Measurements from ENCODE around the gene HOXC6.

HOXC6 gene

GRCh38 chr12:54038284-54038870 is 10.1 kb downstream of the HOXC6 start:
- TF ChIP-seq CTCF (IDR thresholded peaks at IDR 0.05; ENCODE audit: insufficient read depth, low read length, poor library complexity, severe bottlenecking): no peak
- no peaks in the 10 kb centered on the region; the same call in 1 of the 2 replicates for H3K27me3 ChIP-seq (replicated peaks; ENCODE audit: control insufficient read depth, insufficient read depth, low read length)
- H3K4me3 ChIP-seq (replicated peaks; ENCODE audit: low read depth, low read length): no peak overlapping the region
- DNase-seq (ENCODE audit: extremely low read depth, insufficient read length): no peak
- H3K36me3 ChIP-seq (ENCODE audit: control insufficient read depth, insufficient read depth, low read length): no peaks in the 10 kb centered on the region

GRCh38 chr12:54038871-54039414 is 10.7 kb downstream of the HOXC6 start:
- H3K27me3 ChIP-seq (replicated peaks; ENCODE audit: control insufficient read depth, insufficient read depth, low read length): no peaks in the 10 kb centered on the region; the same call in 1 of the 2 replicates
- no peaks in the 10 kb centered on the region for H3K36me3 ChIP-seq (ENCODE audit: control insufficient read depth, insufficient read depth, low read length)
- H3K4me3 ChIP-seq (replicated peaks; ENCODE audit: low read depth, low read length): no peak overlapping the region
- DNase-seq (ENCODE audit: extremely low read depth, insufficient read length): no peak
- TF ChIP-seq CTCF (IDR thresholded peaks at IDR 0.05; ENCODE audit: insufficient read depth, low read length, poor library complexity, severe bottlenecking): no peak

- DNase-seq (ENCODE audit: extremely low read depth, insufficient read length): no peak
- Histone ChIP-seq H3K27me3 (replicated peaks; ENCODE audit: control insufficient read depth, insufficient read depth, low read length) (no peaks in the 10 kb centered on the region; the same call in 1 of the 2 replicates), H3K4me3 (replicated peaks; ENCODE audit: low read depth, low read length) (no peak overlapping the region), H3K36me3 (ENCODE audit: control insufficient read depth, insufficient read depth, low read length) (no peaks in the 10 kb centered on the region)
- TF ChIP-seq CTCF (IDR thresholded peaks at IDR 0.05; ENCODE audit: insufficient read depth, low read length, poor library complexity, severe bottlenecking): no peak
Measured at GRCh38 chr12:54039417-54040147, 11.3 kb downstream of the HOXC6 start.

DNA sequence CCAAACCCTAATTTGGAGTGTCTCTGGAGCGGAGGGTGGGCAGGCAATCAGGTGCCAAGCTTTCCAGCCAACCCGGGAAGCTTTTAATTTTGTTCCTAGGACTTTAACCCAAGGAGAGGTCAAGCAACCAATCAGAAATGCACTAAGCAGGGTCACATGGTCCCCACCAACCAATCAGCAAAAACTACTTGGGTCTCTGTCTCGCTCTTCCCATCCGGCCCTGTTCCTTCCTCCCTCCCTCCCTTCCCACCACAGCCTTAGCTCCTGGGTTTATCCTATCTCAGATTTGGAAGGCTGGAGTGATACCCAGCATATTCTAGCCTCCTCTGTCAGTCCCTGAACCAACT is 11.9 kb downstream of the HOXC6 start:
- no peak for TF ChIP-seq CTCF (IDR thresholded peaks at IDR 0.05; ENCODE audit: insufficient read depth, low read length, poor library complexity, severe bottlenecking)
- Histone ChIP-seq H3K4me3 (replicated peaks; ENCODE audit: low read depth, low read length) (no peak overlapping the region), H3K36me3 (ENCODE audit: control insufficient read depth, insufficient read depth, low read length) (no peaks in the 10 kb centered on the region), H3K27me3 (replicated peaks; ENCODE audit: control insufficient read depth, insufficient read depth, low read length) (no peaks in the 10 kb centered on the region; the same call in 1 of the 2 replicates)
- DNase-seq (ENCODE audit: extremely low read depth, insufficient read length): no peak

- TF ChIP-seq CTCF (IDR thresholded peaks at IDR 0.05; ENCODE audit: insufficient read depth, low read length, poor library complexity, severe bottlenecking): no peak
- DNase-seq (ENCODE audit: extremely low read depth, insufficient read length): no peak
- Histone ChIP-seq H3K36me3 (ENCODE audit: control insufficient read depth, insufficient read depth, low read length) (no peaks in the 10 kb centered on the region), H3K27me3 (replicated peaks; ENCODE audit: control insufficient read depth, insufficient read depth, low read length) (no peaks in the 10 kb centered on the region; the same call in 1 of the 2 replicates), H3K4me3 (replicated peaks; ENCODE audit: low read depth, low read length) (no peak overlapping the region)
Measured at GRCh38 chr12:54040648-54041047, 12.4 kb downstream of the HOXC6 start.
